Activated CD8-positive, alpha-beta T cell treated with anti-CD3 and anti-CD28 coated beads for 36 hours (primary cell): Measurements from ENCODE around the gene ITK. TPM values are rescaled to one million over a fixed set of nuclear protein-coding genes. Genes with fewer than 3 reads are reported as not detected.

Experiments
- ATAC-seq: fragments of 200-7000 bp; cut with Tn5 transposase; one replicate; pipeline ENCODE4 v1.10.0; 2021; ENCODE audit warnings: mild to moderate bottlenecking, moderate library complexity
- CTCF ChIA-PET: fragments of 350-600 bp; sonication (Branson Sonifier 250); formaldehyde crosslinking; loops from one replicate; lab custom pipeline; 2021; ENCODE audit warnings: antibody characterized with exemption; lab: Charles Lee
- POLR2A ChIA-PET: fragments of 350-600 bp; sonication (Branson Sonifier 250); formaldehyde crosslinking; loops from one replicate; lab custom pipeline; 2021; ENCODE audit warnings: antibody characterized with exemption; lab: Charles Lee
- DNase-seq: peaks from one replicate; pipeline ENCODE4 v3.0.0-alpha.2; 2020
- H3K27ac Mint-ChIP-seq: one replicate; pipeline ENCODE4 v1.8.0; 2021; ENCODE audit warnings: mild to moderate bottlenecking, mixed read lengths
- H3K27me3 Mint-ChIP-seq: one replicate; pipeline ENCODE4 v1.8.0; 2021; ENCODE audit warnings: mixed read lengths
- H3K36me3 Mint-ChIP-seq: one replicate; pipeline ENCODE4 v1.8.0; 2021; ENCODE audit warnings: low read depth, mixed read lengths
- H3K4me1 Mint-ChIP-seq: one replicate; pipeline ENCODE4 v1.8.0; 2021; ENCODE audit warnings: low read depth, mixed read lengths
- H3K4me3 Mint-ChIP-seq: one replicate; pipeline ENCODE4 v1.8.0; 2021; ENCODE audit warnings: mild to moderate bottlenecking, moderate library complexity, mixed read lengths
- H3K9me3 Mint-ChIP-seq: one replicate; pipeline ENCODE4 v1.8.0; 2021; ENCODE audit warnings: mixed read lengths
- intact Hi-C: fragments of 100-400 bp; cut with micrococcal nuclease; formaldehyde crosslinking; loops from one replicate; pipeline ENCODE4 v1.10.0; 2022
- total RNA-seq, 2 experiments: library from RNA; stranded (reverse); gene quantifications; one replicate each; pipeline ENCODE4 v1.2.3, GENCODE V29; 2021
- TF ChIP-seq, protein P1 (sequence below): fragments of 200-600 bp; IDR thresholded peaks from one replicate; pipeline ENCODE4 v1.8.0; 2022; ENCODE audit warnings: antibody characterized with exemption, mild to moderate bottlenecking

ITK gene
- total RNA-seq, 2 experiments from 2014 or later: 229 to 236 TPM

DNA sequence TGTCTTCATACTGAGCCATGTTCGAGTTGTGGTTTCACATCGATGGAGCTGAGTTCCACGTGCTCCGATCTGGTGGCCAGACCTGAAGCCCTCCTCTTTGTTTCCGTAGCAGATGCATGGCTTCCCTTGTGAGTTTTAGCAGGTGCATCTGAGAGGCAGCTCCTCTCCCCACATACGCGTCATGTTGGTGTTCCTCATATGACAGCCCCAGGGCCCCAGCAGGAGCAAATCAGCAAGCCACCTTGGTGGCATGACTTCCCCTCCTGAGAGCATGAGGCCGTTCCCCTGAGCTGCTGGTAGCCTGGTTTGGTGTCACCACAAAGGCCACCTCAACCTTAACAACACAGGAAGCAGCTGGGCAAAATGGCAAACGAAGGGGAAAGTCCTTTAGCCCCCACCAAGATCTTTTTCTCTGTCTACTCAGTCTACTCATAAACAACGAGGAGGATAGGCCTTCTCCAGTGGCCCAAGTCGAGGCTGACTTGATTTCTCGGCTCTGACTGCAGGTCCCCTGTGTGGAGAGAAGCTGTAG lies 91.2 kb downstream of the ITK start:
- TF ChIP-seq, protein P1, sequence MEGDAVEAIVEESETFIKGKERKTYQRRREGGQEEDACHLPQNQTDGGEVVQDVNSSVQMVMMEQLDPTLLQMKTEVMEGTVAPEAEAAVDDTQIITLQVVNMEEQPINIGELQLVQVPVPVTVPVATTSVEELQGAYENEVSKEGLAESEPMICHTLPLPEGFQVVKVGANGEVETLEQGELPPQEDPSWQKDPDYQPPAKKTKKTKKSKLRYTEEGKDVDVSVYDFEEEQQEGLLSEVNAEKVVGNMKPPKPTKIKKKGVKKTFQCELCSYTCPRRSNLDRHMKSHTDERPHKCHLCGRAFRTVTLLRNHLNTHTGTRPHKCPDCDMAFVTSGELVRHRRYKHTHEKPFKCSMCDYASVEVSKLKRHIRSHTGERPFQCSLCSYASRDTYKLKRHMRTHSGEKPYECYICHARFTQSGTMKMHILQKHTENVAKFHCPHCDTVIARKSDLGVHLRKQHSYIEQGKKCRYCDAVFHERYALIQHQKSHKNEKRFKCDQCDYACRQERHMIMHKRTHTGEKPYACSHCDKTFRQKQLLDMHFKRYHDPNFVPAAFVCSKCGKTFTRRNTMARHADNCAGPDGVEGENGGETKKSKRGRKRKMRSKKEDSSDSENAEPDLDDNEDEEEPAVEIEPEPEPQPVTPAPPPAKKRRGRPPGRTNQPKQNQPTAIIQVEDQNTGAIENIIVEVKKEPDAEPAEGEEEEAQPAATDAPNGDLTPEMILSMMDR: no peak
- H3K36me3 Mint-ChIP-seq: peaks cover 78% of the 10 kb centered on the region
- H3K4me1 Mint-ChIP-seq: peaks cover 80% of the 10 kb centered on the region

DNA sequence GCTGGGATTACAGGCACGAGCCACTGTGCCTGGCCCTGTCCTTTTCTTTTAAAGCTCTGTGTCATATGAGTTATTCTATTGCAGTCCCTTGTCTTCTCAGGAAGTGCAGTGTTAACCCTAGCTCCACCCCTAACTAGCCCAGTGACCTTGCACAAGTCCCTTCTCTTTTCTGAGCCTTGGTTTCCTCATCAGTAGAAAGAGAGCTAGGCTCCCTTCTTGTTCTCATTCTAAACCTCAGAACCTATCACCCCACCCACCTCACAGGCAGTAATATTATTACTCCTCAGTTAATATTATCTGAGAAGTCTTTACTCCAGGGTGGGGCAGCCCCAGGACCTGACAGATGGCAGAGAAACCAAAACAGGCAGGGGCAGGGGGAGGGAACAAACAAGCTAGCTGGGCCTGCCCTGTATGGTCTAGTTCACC lies 92.5 kb downstream of the ITK start:
- peak overlapping the region; percentile 83 for H3K4me3 Mint-ChIP-seq
- H3K9me3 Mint-ChIP-seq: no peaks in the 10 kb centered on the region
- peak; percentile 50 for ATAC-seq
- intact Hi-C loops: loop anchor here (5.0 kb wide), 2 partner anchors 51 to 101 kb away; no protein-coding TSS in a partner anchor
- TF ChIP-seq, protein P1: no peak
- ChIA-PET POLR2A (interaction anchor here (0.6 to 3.9 kb wide), 20 partner anchors 8 to 459 kb away, joined by 3 to 52 read pairs (median 10); partner anchors contain the start of genes ITK and MED7), CTCF (interaction anchor here (0.8 to 2.9 kb wide), 13 partner anchors 10 to 124 kb away, joined by 3 to 22 read pairs (median 3); partner anchors contain the start of gene ITK)
- peaks cover 86% of the 10 kb centered on the region for H3K4me1 Mint-ChIP-seq
- no peaks in the 10 kb centered on the region for H3K27me3 Mint-ChIP-seq
- DNase-seq: peak; percentile 74
- peaks cover 73% of the 10 kb centered on the region for H3K36me3 Mint-ChIP-seq
- H3K27ac Mint-ChIP-seq: peak overlapping the region; percentile 98

More for the DNA sequence above, 91.2 kb downstream of the ITK start:
- Mint-ChIP-seq H3K27me3 (no peaks in the 10 kb centered on the region), H3K27ac (peak overlapping the region; percentile 98), H3K9me3 (no peaks in the 10 kb centered on the region), H3K4me3 (peak overlapping the region; percentile 83)
- POLR2A ChIA-PET: interaction anchor here (0.8 to 3.9 kb wide), 26 partner anchors 8 to 460 kb away, joined by 3 to 52 read pairs (median 5); partner anchors contain the start of genes ITK and MED7
- intact Hi-C loops: loop anchor here (5.0 kb wide), 2 partner anchors 50 to 100 kb away; no protein-coding TSS in a partner anchor
- DNase-seq: peak; percentile 97
- CTCF ChIA-PET: interaction anchor here (0.6 to 2.9 kb wide), 12 partner anchors 11 to 198 kb away, joined by 3 to 22 read pairs (median 4); no protein-coding TSS in a partner anchor
- ATAC-seq: peak; percentile 80

DNA sequence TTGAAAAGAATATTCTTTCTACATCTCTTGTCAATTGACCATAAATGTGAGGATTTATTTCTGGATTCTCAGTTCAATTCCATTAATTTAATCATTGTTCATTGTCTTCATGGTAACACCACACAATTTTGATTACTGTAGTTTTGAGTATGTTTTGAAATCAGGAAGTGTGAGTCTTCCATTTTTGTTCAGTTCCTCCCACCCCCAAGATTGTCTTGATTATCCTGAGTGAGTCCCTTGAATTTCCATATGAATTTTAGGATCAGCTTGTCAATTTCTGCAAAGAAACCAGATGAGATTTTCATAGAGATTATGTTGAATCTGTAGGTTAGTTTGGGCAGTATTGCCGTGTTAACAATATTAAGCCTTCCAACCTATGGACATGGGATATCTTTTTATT lies 94.8 kb downstream of the ITK start:
- intact Hi-C loops: loop anchor here (5.0 kb wide), 1 partner anchor 77 kb away; no protein-coding TSS in a partner anchor

DNA sequence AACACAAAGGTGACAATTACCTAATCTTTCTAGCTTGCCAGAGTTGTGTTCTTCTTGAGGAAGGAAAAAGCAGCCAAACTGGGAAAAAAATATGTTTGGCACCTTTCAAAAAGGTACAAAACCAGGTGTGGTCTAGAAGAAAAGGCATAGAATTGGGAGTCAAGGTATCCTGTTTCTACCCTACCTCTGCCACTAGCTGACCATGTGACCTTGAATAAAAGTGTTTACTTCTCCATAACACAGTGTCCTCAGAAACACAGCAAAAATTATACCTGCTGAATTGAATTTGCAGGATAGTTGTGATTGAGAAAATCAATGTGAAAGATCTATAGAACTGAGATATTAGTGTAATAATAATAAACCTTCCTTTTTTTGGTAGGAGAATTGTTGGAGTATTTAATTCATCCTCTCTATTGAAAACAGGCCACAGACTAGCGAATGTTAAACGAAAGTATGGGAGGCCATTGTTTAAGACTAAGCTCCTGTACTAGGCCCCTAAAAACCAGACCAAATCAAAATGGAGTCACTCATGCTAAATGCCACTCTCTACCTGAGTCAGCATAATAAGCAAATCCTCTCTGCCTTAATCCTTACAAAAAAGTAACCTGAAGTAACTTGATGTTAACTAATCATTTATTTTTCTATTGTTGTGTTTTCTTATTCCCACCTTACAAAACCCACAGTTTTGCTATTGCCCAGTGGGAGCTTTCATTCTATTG lies 97.8 kb downstream of the ITK start:
- POLR2A ChIA-PET: interaction anchor here (1.7 to 2.7 kb wide), 2 partner anchors 10 to 39 kb away, joined by 4 to 8 read pairs; no protein-coding TSS in a partner anchor
- TF ChIP-seq, protein P1: no peak
- Mint-ChIP-seq H3K4me1 (peaks cover 91% of the 10 kb centered on the region), H3K27ac (peak overlapping the region; percentile 32), H3K36me3 (peaks cover 64% of the 10 kb centered on the region), H3K9me3 (peaks cover 6% of the 10 kb centered on the region), H3K4me3 (no peak overlapping the region), H3K27me3 (no peaks in the 10 kb centered on the region)
- ATAC-seq (no peak), DNase-seq (no peak)
- intact Hi-C loops: loop anchor here (5.0 kb wide), 1 partner anchor 74 kb away; no protein-coding TSS in a partner anchor
- CTCF ChIA-PET: interaction anchor here (0.8 to 1.2 kb wide), 5 partner anchors 42 to 130 kb away, joined by 3 read pairs; no protein-coding TSS in a partner anchor

More for the DNA sequence above, 94.8 kb downstream of the ITK start:
- ATAC-seq (no peak), DNase-seq (no peak)
- H3K27me3 Mint-ChIP-seq: no peaks in the 10 kb centered on the region
- peaks cover 88% of the 10 kb centered on the region for H3K4me1 Mint-ChIP-seq
- TF ChIP-seq, protein P1: no peak
- no peak overlapping the region for H3K4me3 Mint-ChIP-seq
- CTCF ChIA-PET: interaction anchor here (1.0 kb wide), 1 partner anchor 15 kb away, joined by 3 read pairs; no protein-coding TSS in a partner anchor
- POLR2A ChIA-PET: interaction anchor here (1.0 to 2.5 kb wide), 4 partner anchors 9 to 19 kb away, joined by 3 to 8 read pairs (median 4); partner anchors contain the start of gene CYFIP2
- H3K27ac Mint-ChIP-seq: peak overlapping the region; percentile 41
- peaks cover 68% of the 10 kb centered on the region for H3K36me3 Mint-ChIP-seq
- H3K9me3 Mint-ChIP-seq: no peaks in the 10 kb centered on the region
